ENCODE data around the gene GC. TPM values are rescaled to one million over a fixed set of nuclear protein-coding genes. Genes with fewer than 3 reads are reported as not detected.

GC gene
- total and polyA plus RNA-seq, 9 of the 15 experiments (the other 6 are each of a cell fraction or from before 2014, with no cell fraction given): 0.44 TPM; not detected in 8

- TF ChIP-seq CBX3 (IDR thresholded peaks at IDR 0.05; ENCODE audit: borderline replicate concordance in 1 of 2, low read length in 2 of 2) (0 out of 3 replicates have a peak, but pooled peaks of 1 of the 2 experiments have one; percentile 29), RNF219 (CRISPR knock-in tag; IDR thresholded peaks at IDR 0.05) (no peak), ATF7 (IDR thresholded peaks at IDR 0.05) (no peak), ZNF134 (CRISPR knock-in tag; conservative IDR thresholded peaks at IDR 0.05) (peak; percentile 25; the same call in 1 of the 2 replicates), ZNF592 (IDR thresholded peaks at IDR 0.05) (peak; percentile 68), MBD1 (CRISPR knock-in tag; IDR thresholded peaks at IDR 0.05) (no peak), ARID3B (CRISPR knock-in tag; IDR thresholded peaks at IDR 0.05; ENCODE audit: borderline replicate concordance) (no peak), MEIS2 (IDR thresholded peaks at IDR 0.05; ENCODE audit: partially characterized antibody) (peak; percentile 39), ILF3 (IDR thresholded peaks at IDR 0.05; ENCODE audit: borderline replicate concordance) (no peak), ZNF124 (CRISPR knock-in tag; IDR thresholded peaks at IDR 0.05) (no peak), BRF1 (IDR thresholded peaks at IDR 0.05; ENCODE audit: borderline replicate concordance, extremely low read depth, insufficient read length) (no peak), PRMT5 (CRISPR knock-in tag; IDR thresholded peaks at IDR 0.05) (no peak), U2AF1 (optimal IDR thresholded peaks at IDR 0.05; ENCODE audit: low read depth, low read length) (no peak), HDAC3 (IDR thresholded peaks at IDR 0.05; ENCODE audit: borderline replicate concordance, partially characterized antibody) (no peak), BDP1 (IDR thresholded peaks at IDR 0.05; ENCODE audit: insufficient read depth, insufficient read length) (no peak), SMARCA4 (IDR thresholded peaks at IDR 0.05) (no peak), U2AF2 (optimal IDR thresholded peaks at IDR 0.05; ENCODE audit: low read depth, low read length) (no peak)
Observed at GRCh38 chr4:71833232-71833900, 49.5 kb upstream of the GC start (continued).

All from K562 (cell line).